Left ventricle myocardium inferior (tissue), 1 donor: Measurements from ENCODE around the gene ARHGAP23. TPM values are rescaled to one million over a fixed set of nuclear protein-coding genes. Genes with fewer than 3 reads are reported as not detected.
"Not testable (repeated sequence)": the region's sequence is repeated elsewhere in the genome, so short reads cannot be mapped to it uniquely, and the experiment has no call there.

Source experiments
- DNase-seq: peaks from one replicate; pipeline ENCODE4 v3.0.0-alpha.2; 2020
- H3K27ac ChIP-seq: fragments of 200-600 bp; replicated peaks from 2 replicates; pipeline ENCODE4 v1.8.0; 2021
- H3K27me3 ChIP-seq: fragments of 200-600 bp; 2 replicates; pipeline ENCODE4 v1.8.0; 2021; ENCODE audit warnings: low read depth
- H3K36me3 ChIP-seq: fragments of 200-600 bp; 2 replicates; pipeline ENCODE4 v1.8.0; 2021
- H3K4me1 ChIP-seq: fragments of 200-600 bp; 2 replicates; pipeline ENCODE4 v1.8.0; 2021
- H3K4me3 ChIP-seq: fragments of 200-600 bp; 2 replicates; pipeline ENCODE4 v1.8.0; 2021; ENCODE audit warnings: mild to moderate bottlenecking, moderate library complexity
- H3K9me3 ChIP-seq: fragments of 200-600 bp; replicated peaks from 2 replicates; pipeline ENCODE4 v1.8.0; 2021
- CTCF ChIP-seq: fragments of 200-600 bp; IDR thresholded peaks from 2 replicates; pipeline ENCODE4 v1.8.0; 2021; ENCODE audit warnings: antibody characterized with exemption, mild to moderate bottlenecking, borderline replicate concordance
- intact Hi-C: fragments of 100-400 bp; cut with micrococcal nuclease; formaldehyde crosslinking; loops from one replicate; pipeline ENCODE4 v1.11.0; 2022
- total RNA-seq: library from RNA; stranded (reverse); fragmentation: NEBNext Ultra II Directional; extraction: Animal tissue kit (Norgen Biotek cat#: 25700); gene quantifications from one replicate; pipeline ENCODE4 v1.2.1, GENCODE V29; 2021
- donor health status: DM: no; HTN: yes; CAD: no; lungs with severe emphysema.

Gene ARHGAP23
- total RNA-seq, 1 donor from 2014 or later: 60.8 TPM

GRCh38 chr17:38498353-38498752 lies 70.1 kb downstream of the ARHGAP23 start:
- Histone ChIP-seq H3K27ac (no peak overlapping the region), H3K36me3 (peaks cover 96% of the 10 kb centered on the region), H3K9me3 (no peaks in the 10 kb centered on the region), H3K4me3 (no peak overlapping the region), H3K4me1 (no peaks in the 10 kb centered on the region), H3K27me3 (no peaks in the 10 kb centered on the region)
- DNase-seq: no peak
- no peak for TF ChIP-seq CTCF
- intact Hi-C loops: no loop called here

- H3K4me3 ChIP-seq, H3K9me3 ChIP-seq, H3K27ac ChIP-seq, intact Hi-C loops, DNase-seq, H3K4me1 ChIP-seq, H3K27me3 ChIP-seq: not testable (repeated sequence)
- H3K36me3 ChIP-seq: peaks cover 94% of the 10 kb centered on the region
Observed at GRCh38 chr17:38499230-38499629, 71.0 kb downstream of the ARHGAP23 start.

GRCh38 chr17:38501718-38502117 lies 73.5 kb downstream of the ARHGAP23 start:
- H3K4me3 ChIP-seq, H3K4me1 ChIP-seq, H3K9me3 ChIP-seq, DNase-seq, intact Hi-C loops, H3K27ac ChIP-seq, H3K27me3 ChIP-seq: not testable (repeated sequence)
- H3K36me3 ChIP-seq: peaks cover 88% of the 10 kb centered on the region

GRCh38 chr17:38503286-38503913 lies 75.1 kb downstream of the ARHGAP23 start:
- H3K36me3 ChIP-seq: peaks cover 80% of the 10 kb centered on the region
- intact Hi-C loops, H3K27ac ChIP-seq, H3K27me3 ChIP-seq, DNase-seq, H3K4me1 ChIP-seq, H3K9me3 ChIP-seq, H3K4me3 ChIP-seq: not testable (repeated sequence)

GRCh38 chr17:38504216-38504615 lies 76.0 kb downstream of the ARHGAP23 start:
- no peak for DNase-seq
- Histone ChIP-seq H3K27me3 (no peaks in the 10 kb centered on the region), H3K27ac (no peak overlapping the region), H3K4me3 (no peak overlapping the region), H3K9me3 (no peaks in the 10 kb centered on the region), H3K36me3 (peaks cover 72% of the 10 kb centered on the region), H3K4me1 (peaks cover 7% of the 10 kb centered on the region)
- intact Hi-C loops: no loop called here
- no peak for TF ChIP-seq CTCF

GRCh38 chr17:38507436-38507835 lies 79.2 kb downstream of the ARHGAP23 start:
- no peak overlapping the region for H3K4me3 ChIP-seq
- no peak overlapping the region for H3K27ac ChIP-seq
- intact Hi-C loops: no loop called here
- DNase-seq: no peak
- H3K9me3 ChIP-seq: no peaks in the 10 kb centered on the region
- no peak for TF ChIP-seq CTCF
- peaks cover 43% of the 10 kb centered on the region for H3K36me3 ChIP-seq
- no peaks in the 10 kb centered on the region for H3K27me3 ChIP-seq
- peaks cover 31% of the 10 kb centered on the region for H3K4me1 ChIP-seq

GRCh38 chr17:38507921-38508569 lies 79.8 kb downstream of the ARHGAP23 start:
- intact Hi-C loops: no loop called here
- no peak for TF ChIP-seq CTCF
- DNase-seq: no peak
- Histone ChIP-seq H3K27ac (no peak overlapping the region), H3K9me3 (no peaks in the 10 kb centered on the region), H3K36me3 (peaks cover 37% of the 10 kb centered on the region), H3K27me3 (no peaks in the 10 kb centered on the region), H3K4me3 (no peak overlapping the region), H3K4me1 (peaks cover 31% of the 10 kb centered on the region)
